PC-9 (cell line): ENCODE measurements around the gene ERMARD. TPM values are rescaled to one million over a fixed set of nuclear protein-coding genes. Genes with fewer than 3 reads are reported as not detected.

Source experiments
- BruUV-seq: library from RNA; stranded (reverse); fragments of 400-500 nt; replicated peaks from 2 replicates; lab custom pipeline; 2021; lab: Mats Ljungman, UMichigan
- CTCF ChIA-PET: fragments of 300-600 bp; sonication (Branson Sonifier 250); formaldehyde crosslinking; loops from one replicate; lab custom pipeline; 2022; ENCODE audit warnings: antibody characterized with exemption; lab: Charles Lee
- POLR2A ChIA-PET: fragments of 300-600 bp; sonication (Branson Sonifier 250); formaldehyde crosslinking; loops from one replicate; lab custom pipeline; 2022; ENCODE audit warnings: antibody characterized with exemption; ENCODE audit not compliant: unreplicated experiment; lab: Charles Lee
- DNase-seq, 2 experiments: peaks; one replicate each; pipeline versions ENCODE4 v3.0.0 to v3.0.0-alpha.2; 2015 to 2022; ENCODE audit warnings: mixed read lengths in 1 of 2
- H2AFZ ChIP-seq: fragments of 200-600 bp; sonication (generic); 2 replicates; pipeline ENCODE4 v1.8.1; 2017; ENCODE audit warnings: antibody characterized with exemption
- H3F3A ChIP-seq: fragments of 200-600 bp; sonication (generic); 2 replicates; pipeline ENCODE4 v1.8.1; 2017; ENCODE audit warnings: antibody characterized with exemption, mild to moderate bottlenecking, low read depth; ENCODE audit not compliant: insufficient read depth
- H3K27ac ChIP-seq: fragments of 200-600 bp; sonication (generic); 2 replicates; pipeline ENCODE4 v1.6.1; 2016; ENCODE audit warnings: mixed run types
- H3K27me3 ChIP-seq: fragments of 200-600 bp; sonication (generic); 2 replicates; pipeline ENCODE4 v1.6.1; 2016; ENCODE audit warnings: low read depth, mixed run types; ENCODE audit not compliant: insufficient read depth
- H3K36me3 ChIP-seq: fragments of 200-600 bp; sonication (generic); 2 replicates; pipeline ENCODE4 v1.6.1; 2016; ENCODE audit warnings: low read depth, mixed run types
- H3K4me1 ChIP-seq: fragments of 200-600 bp; sonication (generic); replicated peaks from 2 replicates; pipeline ENCODE4 v1.6.1; 2016; ENCODE audit warnings: mixed run types; ENCODE audit not compliant: insufficient read depth
- H3K4me2 ChIP-seq: fragments of 200-600 bp; sonication (generic); 2 replicates; pipeline ENCODE4 v1.6.1; 2017; ENCODE audit warnings: mixed run types
- H3K4me3 ChIP-seq: fragments of 200-600 bp; sonication (generic); 2 replicates; pipeline ENCODE4 v1.6.1; 2016; ENCODE audit warnings: mixed run types
- H3K79me2 ChIP-seq: fragments of 200-600 bp; sonication (generic); 2 replicates; pipeline ENCODE4 v1.6.1; 2017; ENCODE audit warnings: low read depth, mixed run types
- H3K9me2 ChIP-seq: fragments of 200-600 bp; sonication (generic); 2 replicates; pipeline ENCODE4 v1.8.1; 2017; ENCODE audit warnings: mild to moderate bottlenecking; ENCODE audit not compliant: insufficient read depth
- H3K9me3 ChIP-seq: fragments of 200-600 bp; sonication (generic); 2 replicates; pipeline ENCODE4 v1.8.1; 2016; ENCODE audit warnings: low read depth; ENCODE audit not compliant: insufficient read depth
- H4K20me1 ChIP-seq: fragments of 200-600 bp; sonication (generic); 2 replicates; pipeline ENCODE4 v1.8.1; 2017; ENCODE audit not compliant: insufficient read depth
- EZH2 ChIP-seq: fragments of 200-600 bp; sonication (generic); IDR thresholded peaks from 2 replicates; pipeline ENCODE4 v1.8.0; 2017; ENCODE audit warnings: antibody characterized with exemption, low read depth
- intact Hi-C: fragments of 100-400 bp; cut with micrococcal nuclease; formaldehyde crosslinking; loops from one replicate; pipeline ENCODE4 v1.10.0; 2022; ENCODE audit not compliant: unreplicated experiment
- total RNA-seq: library from RNA; stranded (reverse); gene quantifications from 2 replicates; pipeline ENCODE4 v1.2.3, GENCODE V29; 2021
- TF ChIP-seq, protein P1 (sequence below): fragments of 200-600 bp; sonication (generic); conservative IDR thresholded peaks from 2 replicates; pipeline ENCODE4 v1.6.1; 2017; ENCODE audit warnings: mixed run types, antibody characterized with exemption, mild to moderate bottlenecking, moderate library complexity

The ERMARD gene
- total RNA-seq, 1 experiment from 2014 or later = 19.3 TPM

DNA sequence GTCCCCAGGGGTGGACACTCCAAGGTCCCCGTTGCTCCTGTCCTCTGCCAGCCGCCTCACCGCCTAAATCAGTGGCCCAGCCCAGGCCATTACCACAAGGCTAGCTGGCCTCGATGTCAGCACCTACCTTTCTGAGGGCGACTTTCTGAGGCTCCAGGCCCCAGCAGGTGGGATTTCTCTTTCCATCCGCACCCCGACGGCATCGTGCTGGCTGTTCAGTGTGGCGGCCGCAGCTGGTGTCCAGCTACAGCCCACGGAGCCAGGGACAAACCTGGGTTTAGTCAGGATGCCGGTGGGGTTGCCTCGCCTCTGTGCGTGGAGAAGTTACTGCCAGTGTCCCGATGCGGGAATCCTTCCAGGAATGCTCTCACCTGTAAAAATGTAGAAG lies 60.8 kb downstream of the ERMARD start:
- no peaks in the 10 kb centered on the region for H4K20me1 ChIP-seq
- no peak overlapping the region for H3K4me2 ChIP-seq
- no peak overlapping the region for H3K4me3 ChIP-seq
- no peak overlapping the region for H3K27ac ChIP-seq
- no TSS peak for BruUV-seq
- DNase-seq = no peak
- ChIA-PET POLR2A (no interaction called here), CTCF (no interaction called here)
- H3K79me2 ChIP-seq = no peaks in the 10 kb centered on the region
- H3F3A ChIP-seq = no peaks in the 10 kb centered on the region
- TF ChIP-seq, protein P1, sequence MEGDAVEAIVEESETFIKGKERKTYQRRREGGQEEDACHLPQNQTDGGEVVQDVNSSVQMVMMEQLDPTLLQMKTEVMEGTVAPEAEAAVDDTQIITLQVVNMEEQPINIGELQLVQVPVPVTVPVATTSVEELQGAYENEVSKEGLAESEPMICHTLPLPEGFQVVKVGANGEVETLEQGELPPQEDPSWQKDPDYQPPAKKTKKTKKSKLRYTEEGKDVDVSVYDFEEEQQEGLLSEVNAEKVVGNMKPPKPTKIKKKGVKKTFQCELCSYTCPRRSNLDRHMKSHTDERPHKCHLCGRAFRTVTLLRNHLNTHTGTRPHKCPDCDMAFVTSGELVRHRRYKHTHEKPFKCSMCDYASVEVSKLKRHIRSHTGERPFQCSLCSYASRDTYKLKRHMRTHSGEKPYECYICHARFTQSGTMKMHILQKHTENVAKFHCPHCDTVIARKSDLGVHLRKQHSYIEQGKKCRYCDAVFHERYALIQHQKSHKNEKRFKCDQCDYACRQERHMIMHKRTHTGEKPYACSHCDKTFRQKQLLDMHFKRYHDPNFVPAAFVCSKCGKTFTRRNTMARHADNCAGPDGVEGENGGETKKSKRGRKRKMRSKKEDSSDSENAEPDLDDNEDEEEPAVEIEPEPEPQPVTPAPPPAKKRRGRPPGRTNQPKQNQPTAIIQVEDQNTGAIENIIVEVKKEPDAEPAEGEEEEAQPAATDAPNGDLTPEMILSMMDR = no peak
- no peak for TF ChIP-seq EZH2
- H3K4me1 ChIP-seq = no peaks in the 10 kb centered on the region
- peaks cover 75% of the 10 kb centered on the region for H3K27me3 ChIP-seq
- no peaks in the 10 kb centered on the region for H3K9me2 ChIP-seq
- H3K36me3 ChIP-seq = no peaks in the 10 kb centered on the region
- intact Hi-C loops = no loop called here
- no peaks in the 10 kb centered on the region for H3K9me3 ChIP-seq
- H2AFZ ChIP-seq = no peak overlapping the region

GRCh38 chr6:169813969-169814368 lies 62.5 kb downstream of the ERMARD start:
- BruUV-seq = no TSS peak
- no peak for DNase-seq
- H3K9me3 ChIP-seq = no peaks in the 10 kb centered on the region
- H3K4me1 ChIP-seq = no peaks in the 10 kb centered on the region
- H3K9me2 ChIP-seq = no peaks in the 10 kb centered on the region
- H3K27ac ChIP-seq = no peak overlapping the region
- no peaks in the 10 kb centered on the region for H3F3A ChIP-seq
- POLR2A ChIA-PET = no interaction called here
- intact Hi-C loops = no loop called here
- no peak overlapping the region for H3K4me2 ChIP-seq
- H4K20me1 ChIP-seq = no peaks in the 10 kb centered on the region
- no peak for TF ChIP-seq EZH2
- TF ChIP-seq, protein P1 = no peak
- no peaks in the 10 kb centered on the region for H3K79me2 ChIP-seq
- no peak overlapping the region for H3K4me3 ChIP-seq
- H3K36me3 ChIP-seq = no peaks in the 10 kb centered on the region
- H3K27me3 ChIP-seq = peaks cover 92% of the 10 kb centered on the region
- H2AFZ ChIP-seq = no peak overlapping the region
- CTCF ChIA-PET = no interaction called here

DNA sequence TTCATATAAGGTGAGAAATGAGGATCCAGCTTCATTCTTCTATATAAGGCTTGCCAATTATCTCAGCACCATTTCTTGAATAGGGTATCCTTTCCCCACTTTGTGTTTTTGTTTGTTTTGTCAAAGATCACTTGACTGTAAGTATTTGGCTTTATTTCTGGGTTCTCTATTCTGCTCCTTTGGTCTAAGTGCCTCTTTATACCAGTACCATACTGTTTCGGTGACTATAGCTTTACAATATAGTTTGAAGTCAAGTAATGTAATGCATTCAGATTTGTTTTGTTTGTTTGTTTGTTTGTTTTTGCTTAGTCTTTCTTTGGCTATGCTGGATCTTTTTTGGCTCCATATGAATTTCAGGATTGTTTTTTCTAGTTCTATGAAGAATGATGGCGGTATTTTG lies 64.6 kb downstream of the ERMARD start:
- Histone ChIP-seq H3K27me3 (peaks cover 95% of the 10 kb centered on the region), H3F3A (no peaks in the 10 kb centered on the region), H3K27ac (no peak overlapping the region), H3K4me3 (no peak overlapping the region), H3K36me3 (no peaks in the 10 kb centered on the region), H3K79me2 (no peaks in the 10 kb centered on the region), H3K4me2 (no peak overlapping the region), H4K20me1 (no peaks in the 10 kb centered on the region), H3K9me3 (no peaks in the 10 kb centered on the region), H3K9me2 (no peaks in the 10 kb centered on the region), H3K4me1 (no peaks in the 10 kb centered on the region), H2AFZ (no peak overlapping the region)
- ChIA-PET CTCF (no interaction called here), POLR2A (no interaction called here)
- intact Hi-C loops = no loop called here
- BruUV-seq = no TSS peak
- DNase-seq = no peak
- no peak for TF ChIP-seq EZH2

DNA sequence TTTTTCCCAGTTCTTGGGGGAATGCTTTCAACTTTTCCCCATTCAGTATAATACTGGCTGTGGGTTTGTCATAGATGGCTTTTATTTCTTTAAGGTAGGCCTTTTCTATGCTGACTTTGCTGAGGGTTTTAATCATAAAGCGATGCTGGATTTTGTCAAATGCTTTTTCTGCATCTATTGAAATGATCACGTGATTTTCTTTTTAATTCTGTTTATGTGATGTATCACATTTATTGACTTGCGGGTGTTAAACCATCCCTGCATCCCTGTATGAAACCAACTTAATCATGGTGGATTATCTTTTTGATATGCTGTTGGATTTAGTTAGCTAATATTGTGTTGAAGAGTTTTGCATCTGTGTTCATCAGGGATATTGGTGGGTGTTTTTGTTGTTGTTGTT lies 65.6 kb downstream of the ERMARD start:
- H3K4me1 ChIP-seq = no peaks in the 10 kb centered on the region
- intact Hi-C loops = no loop called here
- H3K4me3 ChIP-seq = no peak overlapping the region
- no peak overlapping the region for H3K4me2 ChIP-seq
- H3K79me2 ChIP-seq = no peaks in the 10 kb centered on the region
- CTCF ChIA-PET = no interaction called here
- H3K36me3 ChIP-seq = no peaks in the 10 kb centered on the region
- no TSS peak for BruUV-seq
- H3K9me3 ChIP-seq = no peaks in the 10 kb centered on the region
- TF ChIP-seq EZH2 = no peak
- TF ChIP-seq, protein P1 = no peak
- POLR2A ChIA-PET = no interaction called here
- H3F3A ChIP-seq = no peaks in the 10 kb centered on the region
- H3K27me3 ChIP-seq = peaks cover 95% of the 10 kb centered on the region
- H4K20me1 ChIP-seq = no peaks in the 10 kb centered on the region
- no peak overlapping the region for H3K27ac ChIP-seq
- no peak for DNase-seq
- no peaks in the 10 kb centered on the region for H3K9me2 ChIP-seq
- H2AFZ ChIP-seq = no peak overlapping the region
